Kidney glomerular epithelial cell (primary cell): Measurements from ENCODE around the gene TEAD4.

Experiments used
- DNase-seq: peaks from one replicate; lab custom pipeline; 2025; lab: John Stamatoyannopoulos, UW

Gene TEAD4

GRCh38 chr12:3032770-3033538 is 73.8 kb downstream of the TEAD4 start:
- DNase-seq: no peak

DNA sequence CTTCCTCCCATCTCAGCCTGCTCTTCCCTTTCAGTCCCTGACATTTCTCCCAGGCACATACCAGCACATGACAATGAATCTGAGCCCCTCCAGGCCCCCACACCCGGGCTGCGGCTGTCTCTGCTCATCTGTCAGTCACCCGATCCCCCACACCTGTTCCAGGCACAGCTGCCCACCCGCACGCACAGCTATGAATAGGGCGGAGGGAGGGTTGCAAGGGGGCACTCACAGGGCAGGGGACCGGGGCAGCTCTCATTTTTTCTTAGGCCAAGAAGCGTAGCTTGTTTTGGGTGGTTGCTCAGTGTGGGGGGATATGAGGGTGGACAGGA is 74.3 kb downstream of the TEAD4 start:
- DNase-seq: no peak

GRCh38 chr12:3034067-3034750 is 75.0 kb downstream of the TEAD4 start:
- peak; percentile 26 for DNase-seq

- no peak for DNase-seq
Measured at GRCh38 chr12:3035171-3035570, 76.0 kb downstream of the TEAD4 start.

GRCh38 chr12:3035815-3036702 is 76.9 kb downstream of the TEAD4 start:
- no peak for DNase-seq

DNA sequence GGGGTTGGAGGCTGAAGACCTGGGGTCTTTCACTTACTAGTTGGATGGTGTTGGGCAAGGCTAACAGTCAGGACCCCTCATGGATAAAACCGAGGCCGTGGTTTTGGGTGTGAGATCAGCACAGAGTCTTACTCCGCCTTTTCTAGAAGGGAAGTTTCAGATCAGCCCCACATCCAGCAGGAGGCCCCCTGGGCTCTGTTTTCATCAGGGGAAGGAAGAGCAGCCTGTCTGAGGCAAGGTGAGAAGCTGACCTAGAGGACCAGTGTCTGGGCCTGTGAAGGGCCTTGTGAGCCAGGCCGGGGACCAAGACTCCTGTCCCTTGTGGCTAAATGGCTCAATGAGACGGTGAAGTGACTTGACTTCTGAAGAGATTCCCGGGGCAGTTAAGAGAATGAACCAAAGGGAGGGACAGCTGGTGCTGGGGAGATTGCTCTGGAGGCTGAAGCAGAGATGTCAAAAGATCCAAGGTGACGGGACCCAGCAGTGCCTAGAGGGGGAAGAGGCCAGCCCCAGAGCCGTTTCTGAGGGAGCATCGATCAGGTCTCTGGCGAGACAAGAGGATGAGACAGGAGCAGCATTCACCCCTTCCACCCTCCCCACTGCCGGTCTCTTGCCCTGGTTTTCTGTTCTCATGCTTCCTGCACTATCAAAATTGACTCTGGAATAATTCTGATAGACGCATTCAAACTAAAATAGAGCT is 77.9 kb downstream of the TEAD4 start:
- DNase-seq: no peak

GRCh38 chr12:3038166-3038565 is 79.0 kb downstream of the TEAD4 start:
- no peak for DNase-seq

DNA sequence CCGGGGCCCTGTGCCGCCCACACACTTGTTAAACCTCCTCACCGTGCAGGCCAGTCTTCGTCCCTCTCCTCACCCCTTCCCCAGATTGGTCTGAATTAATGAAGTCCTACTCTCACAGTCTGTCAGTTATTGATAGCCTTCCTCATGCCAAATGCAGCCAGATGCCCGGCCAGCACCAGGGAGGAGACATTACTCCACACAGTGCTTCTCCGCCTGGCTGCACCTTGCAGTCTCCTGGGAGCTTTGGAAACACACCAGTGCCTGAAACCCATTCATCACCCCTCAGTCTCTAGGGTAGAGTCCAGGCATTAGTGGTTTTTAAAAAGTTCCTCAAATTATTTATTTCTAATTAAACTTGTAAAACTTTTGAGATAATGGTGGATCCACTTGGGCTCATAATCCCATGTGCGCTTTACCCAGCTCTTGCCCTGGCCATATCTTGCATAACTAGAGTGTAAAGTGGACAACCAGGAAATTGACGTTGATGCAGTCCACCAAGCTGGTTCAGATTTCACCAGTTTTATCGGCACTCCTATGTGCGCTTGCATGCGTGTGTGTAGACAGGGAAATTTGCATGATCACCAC is 79.8 kb downstream of the TEAD4 start:
- no peak for DNase-seq

- DNase-seq: no peak
Measured at GRCh38 chr12:3040026-3040656, 80.9 kb downstream of the TEAD4 start.

DNA sequence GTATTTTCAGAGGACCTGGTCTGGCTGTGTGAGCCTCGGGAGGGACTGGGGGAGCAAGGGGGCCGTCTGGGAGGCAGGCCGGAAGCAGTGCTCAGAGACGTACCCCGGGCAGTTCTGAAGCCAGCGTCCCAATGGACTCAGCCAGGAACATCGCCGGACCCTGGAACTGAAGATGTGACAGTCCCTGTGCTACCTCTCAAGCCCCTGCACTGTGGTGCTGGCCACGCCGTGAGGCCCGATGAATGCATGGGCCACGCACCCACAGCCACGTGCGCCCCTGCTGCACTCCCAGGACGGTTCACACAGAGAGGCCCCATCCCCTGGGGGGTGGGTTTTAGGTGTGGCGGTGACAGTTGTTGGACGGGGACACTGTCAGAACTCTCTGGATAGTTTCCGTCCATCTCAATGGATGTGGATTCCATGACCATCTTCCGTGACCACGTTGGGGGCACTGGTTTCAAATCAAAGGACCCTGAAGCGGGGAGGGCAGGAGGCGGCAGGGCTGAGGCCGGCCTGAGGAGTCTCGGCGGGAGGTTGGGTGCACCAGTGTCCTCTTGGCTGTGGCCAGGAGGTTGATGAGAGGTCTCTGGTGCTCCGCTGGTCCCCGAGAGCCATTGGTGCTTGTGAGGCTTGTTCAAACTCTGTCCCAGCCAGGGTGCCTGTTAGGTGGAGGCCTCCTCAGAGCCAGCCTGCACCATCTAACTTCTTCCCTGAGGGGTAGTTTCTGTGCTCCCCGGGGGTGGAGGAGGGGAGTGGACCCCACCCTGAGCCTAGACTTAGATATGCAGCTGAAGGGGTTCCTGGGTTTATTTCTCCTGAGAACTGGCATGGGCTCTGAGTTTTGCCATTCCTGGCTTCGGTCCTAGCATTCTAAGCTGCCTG is 81.7 kb downstream of the TEAD4 start:
- no peak for DNase-seq

GRCh38 chr12:3041558-3042164 is 82.5 kb downstream of the TEAD4 start:
- peak; percentile 74 for DNase-seq

GRCh38 chr12:3042394-3042793 is 83.2 kb downstream of the TEAD4 start:
- no peak for DNase-seq

DNA sequence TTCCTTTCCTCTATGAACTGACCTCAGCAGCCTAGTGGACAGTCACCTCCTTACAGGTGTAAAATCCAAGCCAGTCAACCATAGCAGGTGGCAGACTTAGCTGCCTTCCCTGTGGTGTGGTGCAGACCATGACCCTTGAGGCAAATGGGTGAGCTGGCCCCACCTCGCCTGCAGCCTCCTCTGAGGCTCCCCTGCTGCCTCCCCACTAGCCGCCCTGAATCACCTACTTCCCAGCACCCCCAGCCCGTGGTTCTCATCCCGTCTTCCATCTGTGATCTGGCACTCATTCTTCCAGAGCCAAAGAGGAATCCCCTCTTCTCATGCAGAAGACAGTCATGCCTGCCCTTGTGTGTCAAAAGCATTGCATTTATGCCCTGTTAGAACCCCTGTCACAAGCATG is 83.6 kb downstream of the TEAD4 start:
- no peak for DNase-seq

- DNase-seq: no peak
Measured at GRCh38 chr12:3043406-3043805, 84.2 kb downstream of the TEAD4 start.

- no peak for DNase-seq
Measured at GRCh38 chr12:3044141-3044630, 85.0 kb downstream of the TEAD4 start.

DNA sequence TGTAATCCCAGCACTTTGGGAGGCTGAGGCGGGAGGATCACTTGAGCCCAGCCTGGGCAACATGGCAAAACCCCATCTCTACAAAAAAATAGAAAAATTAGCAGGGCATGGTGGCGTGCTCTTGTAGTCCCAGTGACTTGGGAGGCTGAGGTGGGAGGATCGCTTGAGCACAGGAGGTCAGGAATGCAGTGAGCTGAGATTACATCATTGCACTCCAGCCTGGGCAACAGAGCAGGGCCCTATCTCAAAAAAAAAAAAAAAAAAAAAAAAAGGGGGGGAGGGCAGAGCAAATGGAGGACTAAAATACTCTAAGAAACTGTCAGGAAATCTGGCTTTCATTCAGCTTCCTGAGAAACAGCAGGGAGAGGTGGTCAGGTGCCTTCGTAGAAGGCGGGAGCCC is 86.3 kb downstream of the TEAD4 start:
- DNase-seq: no peak

DNA sequence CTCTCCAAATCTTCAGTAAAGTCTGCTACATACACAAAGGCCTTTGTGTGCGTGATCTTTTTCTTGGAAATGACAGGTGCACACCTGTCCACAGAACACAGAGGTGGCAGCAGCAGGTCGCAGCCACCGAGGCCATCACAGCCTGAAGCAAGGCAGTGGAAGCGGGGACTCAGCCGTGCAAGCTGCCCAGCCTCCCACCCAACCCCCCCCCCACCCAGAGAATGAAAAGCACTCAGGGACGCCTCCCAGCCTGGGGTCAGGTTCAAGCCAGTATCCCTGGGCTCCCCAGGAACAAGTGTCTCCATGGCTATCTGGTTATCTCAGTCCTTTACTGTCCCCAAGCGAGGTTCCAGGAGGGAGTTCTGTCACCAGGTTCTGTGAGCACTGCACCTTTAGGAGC is 86.8 kb downstream of the TEAD4 start:
- no peak for DNase-seq

- no peak for DNase-seq
Measured at GRCh38 chr12:3046441-3047200, 87.4 kb downstream of the TEAD4 start.

- DNase-seq: no peak
Measured at GRCh38 chr12:3047961-3048360, 88.8 kb downstream of the TEAD4 start.
